GM12878 (cell line): ENCODE measurements around the gene TSPAN19. TPM values are rescaled to one million over a fixed set of nuclear protein-coding genes. Genes with fewer than 3 reads are reported as not detected.

ENCODE experiments used
- ATAC-seq: fragments of 200-7000 bp; cut with Tn5 transposase; 3 replicates; pipeline ENCODE4 v1.9.1; 2020; ENCODE audit warnings: mild to moderate bottlenecking, moderate library complexity
- BruUV-seq: library from RNA; stranded (reverse); fragments of 400-500 nt; replicated peaks from 2 replicates; lab custom pipeline; 2021; lab: Mats Ljungman, UMichigan
- CTCF ChIA-PET: fragments of 300-600 bp; sonication (Branson Sonifier 250); formaldehyde crosslinking; extraction: SDS; loops from one replicate; lab custom pipeline; 2021; ENCODE audit warnings: inconsistent platforms; lab: Yijun Ruan, JAX
- POLR2A ChIA-PET: fragments of 350-600 bp; formaldehyde crosslinking; extraction: SDS; loops from one replicate; lab custom pipeline; 2021; ENCODE audit warnings: inconsistent platforms; lab: Charles Lee
- RAD21 ChIA-PET: fragments of 300-600 bp; sonication (Branson Sonifier 250); formaldehyde crosslinking; loops from one replicate; lab custom pipeline; 2023; ENCODE audit warnings: antibody characterized with exemption; ENCODE audit not compliant: unreplicated experiment; lab: Charles Lee
- SMC1A ChIA-PET: fragments of 300-600 bp; sonication (Branson Sonifier 250); formaldehyde crosslinking; loops from one replicate; lab custom pipeline; 2023; ENCODE audit not compliant: unreplicated experiment, uncharacterized antibody; lab: Charles Lee
- DNase-seq: peaks from one replicate; pipeline ENCODE4 v3.0.0-alpha.2; 2011; ENCODE audit warnings: low read depth, low spot score
- FAIRE-seq: peaks from 3 replicates; lab custom pipeline; 2011; peaks lifted over from hg19 to GRCh38; lab: Jason Lieb, UNC
- H2AFZ ChIP-seq: 2 replicates; pipeline ENCODE4 v1.6.0; 2011; ENCODE audit warnings: low read depth, low read length, control low read depth; ENCODE audit not compliant: control insufficient read depth
- H3K27ac ChIP-seq: 2 replicates; pipeline ENCODE4 v1.5.1; 2011; ENCODE audit warnings: control low read depth; ENCODE audit not compliant: control insufficient read depth, insufficient read depth
- H3K27me3 ChIP-seq, 2 experiments: replicated peaks in 1 of 2; 2 replicates each; pipeline versions ENCODE4 v1.6.0 to v1.6.1; 2011; ENCODE audit warnings: low read length in 1 of 2; ENCODE audit not compliant: control insufficient read depth in 2 of 2, insufficient read depth in 2 of 2
- H3K36me3 ChIP-seq, 2 experiments: 2 replicates each; pipeline ENCODE4 v1.5.1; 2011; ENCODE audit warnings: low read length in 1 of 2; ENCODE audit not compliant: control insufficient read depth in 2 of 2, insufficient read depth in 2 of 2
- H3K4me1 ChIP-seq: 2 replicates; pipeline ENCODE4 v1.6.1; 2011; ENCODE audit warnings: mild to moderate bottlenecking, low read length, moderate library complexity, mixed read lengths; ENCODE audit not compliant: control insufficient read depth, insufficient read depth
- H3K4me2 ChIP-seq: 2 replicates; pipeline ENCODE4 v1.6.0; 2011; ENCODE audit warnings: control low read depth; ENCODE audit not compliant: control insufficient read depth, insufficient read depth
- H3K4me3 ChIP-seq: fragments of 200-600 bp; sonication (generic); 2 replicates; pipeline ENCODE4 v1.5.1; 2016
- H3K79me2 ChIP-seq: 2 replicates; pipeline ENCODE4 v1.6.0; 2011; ENCODE audit warnings: low read length; ENCODE audit not compliant: control insufficient read depth, insufficient read depth
- H3K9ac ChIP-seq: 2 replicates; pipeline ENCODE4 v1.8.0; 2011; ENCODE audit warnings: low read length, control low read depth, mixed read lengths; ENCODE audit not compliant: control insufficient read depth, insufficient read depth
- H3K9me3 ChIP-seq: replicated peaks from 3 replicates; pipeline ENCODE4 v1.5.1; 2011; ENCODE audit warnings: mild to moderate bottlenecking, low read length; ENCODE audit not compliant: control insufficient read depth, insufficient read depth
- H4K20me1 ChIP-seq: 2 replicates; pipeline ENCODE4 v1.6.0; 2011; ENCODE audit not compliant: control insufficient read depth, insufficient read depth
- CHD4 ChIP-seq: fragments of 200-600 bp; sonication (generic); IDR thresholded peaks from 2 replicates; pipeline ENCODE4 v1.6.1; 2016; ENCODE audit warnings: mild to moderate bottlenecking
- GATAD2B ChIP-seq: fragments of 450-650 bp; conservative IDR thresholded peaks from 2 replicates; pipeline ENCODE4 v1.6.1; 2017; ENCODE audit warnings: low read depth, mild to moderate bottlenecking, moderate library complexity
- HCFC1 ChIP-seq: fragments of 150-350 bp; IDR thresholded peaks from 2 replicates; pipeline ENCODE4 v1.6.1; 2014; ENCODE audit warnings: low read length
- NR2C2 ChIP-seq: IDR thresholded peaks from 2 replicates; pipeline ENCODE4 v1.6.1; 2011; ENCODE audit warnings: borderline replicate concordance, low read depth; ENCODE audit not compliant: control insufficient read depth, insufficient read length
- RAD21 ChIP-seq: IDR thresholded peaks from 2 replicates; pipeline ENCODE4 v1.6.1; 2011; ENCODE audit warnings: mild to moderate bottlenecking, low read depth, low read length, moderate library complexity; ENCODE audit not compliant: insufficient read depth
- SKIL ChIP-seq: fragments of 450-650 bp; IDR thresholded peaks from 2 replicates; pipeline ENCODE4 v1.6.1; 2017; ENCODE audit warnings: mild to moderate bottlenecking, low read depth, inconsistent platforms; ENCODE audit not compliant: poor library complexity, severe bottlenecking
- SMAD1 ChIP-seq: fragments of 450-650 bp; IDR thresholded peaks from 2 replicates; pipeline ENCODE4 v1.6.1; 2018; ENCODE audit warnings: mild to moderate bottlenecking, low read depth; ENCODE audit not compliant: partially characterized antibody
- STAT3 ChIP-seq: IDR thresholded peaks from 2 replicates; pipeline ENCODE4 v1.6.1; 2011; ENCODE audit warnings: low read depth, low read length, improper control_type of control experiment
- WGBS: methylation state at CpG from one replicate; pipeline ENCODE4 v1.1.6; 2016; ENCODE audit warnings: low lambda C conversion rate; ENCODE audit not compliant: insufficient replicate concordance, insufficient coverage; ENCODE audit errors: missing lambda C conversion rate; 5-methylcytosine and 5-hydroxymethylcytosine counted together
- in situ Hi-C: fragments of 300-500 bp; cut with MboI; formaldehyde crosslinking; loops from 9 replicates; pipeline ENCODE4 v1.14.3; 2018; ENCODE audit warnings: mixed read lengths
- intact Hi-C: fragments of 100-400 bp; cut with micrococcal nuclease; formaldehyde crosslinking; loops from one replicate; pipeline ENCODE4 v1.14.2; 2022; ENCODE audit not compliant: unreplicated experiment
- polyA plus RNA-seq, 11 experiments: library from polyadenylated mRNA; depleted of rRNA in 4 of 11; unstranded in 6 of 11; stranded (reverse) in 5 of 11; fragments of >200 nt; fragmentation: Nextera tagmentation in 4 of 11; fragmentation: Illumina TruSeq in 1 of 11; extraction: Ambion mirVana in 4 of 11; extraction: Trizol in 1 of 11; gene quantifications; 1 replicate in 1 of 11; 2 replicates in 10 of 11; pipeline versions ENCODE4 v1.2.1 to v1.2.3, GENCODE V29; 2011 to 2016; ENCODE audit warnings: inconsistent platforms in 2 of 11, missing spikeins in 2 of 11, low read depth in 1 of 11
- total RNA-seq, 4 experiments: library from RNA; depleted of rRNA in 3 of 4; stranded (reverse); fragments of >200 nt in 3 of 4; fragmentation: Illumina TruSeq in 1 of 4; extraction: Trizol in 1 of 4; gene quantifications; 2 replicates each; pipeline versions ENCODE4 v1.2.1 to v1.2.3, GENCODE V29; 2013 to 2021
- TF ChIP-seq, protein P1 (sequence below): IDR thresholded peaks from 2 replicates; pipeline ENCODE4 v1.6.1; 2012; ENCODE audit warnings: improper control_type of control experiment, low read depth, low read length; ENCODE audit not compliant: insufficient replicate concordance

TSPAN19 gene
- total and polyA plus RNA-seq, 10 of the 15 experiments (the other 5 are each of a cell fraction or from before 2014, with no cell fraction given), result not detected

GRCh38 chr12:85065837-85066482 is 29.9 kb upstream of the TSPAN19 start:
- no peaks in the 10 kb centered on the region for H3K4me1 ChIP-seq
- H2AFZ ChIP-seq, result no peak overlapping the region
- ChIA-PET CTCF (interaction anchor here (0.7 to 1.7 kb wide), 4 partner anchors 8 to 191 kb away, joined by 3 to 5 read pairs (median 3); no protein-coding TSS in a partner anchor), POLR2A (no interaction called here), SMC1A (no interaction called here), RAD21 (interaction anchor here (1.1 kb wide), 1 partner anchor 200 kb away, joined by 3 read pairs; no protein-coding TSS in a partner anchor)
- H3K36me3 ChIP-seq, result no peaks in the 10 kb centered on the region
- in situ Hi-C loops, result no loop called here
- no TSS peak for BruUV-seq
- intact Hi-C loops, result no loop called here
- H3K27ac ChIP-seq, result no peak overlapping the region
- TF ChIP-seq GATAD2B (no peak), STAT3 (no peak), NR2C2 (no peak), SMAD1 (no peak), RAD21 (no peak), HCFC1 (no peak), SKIL (no peak), CHD4 (no peak)
- TF ChIP-seq, protein P1, sequence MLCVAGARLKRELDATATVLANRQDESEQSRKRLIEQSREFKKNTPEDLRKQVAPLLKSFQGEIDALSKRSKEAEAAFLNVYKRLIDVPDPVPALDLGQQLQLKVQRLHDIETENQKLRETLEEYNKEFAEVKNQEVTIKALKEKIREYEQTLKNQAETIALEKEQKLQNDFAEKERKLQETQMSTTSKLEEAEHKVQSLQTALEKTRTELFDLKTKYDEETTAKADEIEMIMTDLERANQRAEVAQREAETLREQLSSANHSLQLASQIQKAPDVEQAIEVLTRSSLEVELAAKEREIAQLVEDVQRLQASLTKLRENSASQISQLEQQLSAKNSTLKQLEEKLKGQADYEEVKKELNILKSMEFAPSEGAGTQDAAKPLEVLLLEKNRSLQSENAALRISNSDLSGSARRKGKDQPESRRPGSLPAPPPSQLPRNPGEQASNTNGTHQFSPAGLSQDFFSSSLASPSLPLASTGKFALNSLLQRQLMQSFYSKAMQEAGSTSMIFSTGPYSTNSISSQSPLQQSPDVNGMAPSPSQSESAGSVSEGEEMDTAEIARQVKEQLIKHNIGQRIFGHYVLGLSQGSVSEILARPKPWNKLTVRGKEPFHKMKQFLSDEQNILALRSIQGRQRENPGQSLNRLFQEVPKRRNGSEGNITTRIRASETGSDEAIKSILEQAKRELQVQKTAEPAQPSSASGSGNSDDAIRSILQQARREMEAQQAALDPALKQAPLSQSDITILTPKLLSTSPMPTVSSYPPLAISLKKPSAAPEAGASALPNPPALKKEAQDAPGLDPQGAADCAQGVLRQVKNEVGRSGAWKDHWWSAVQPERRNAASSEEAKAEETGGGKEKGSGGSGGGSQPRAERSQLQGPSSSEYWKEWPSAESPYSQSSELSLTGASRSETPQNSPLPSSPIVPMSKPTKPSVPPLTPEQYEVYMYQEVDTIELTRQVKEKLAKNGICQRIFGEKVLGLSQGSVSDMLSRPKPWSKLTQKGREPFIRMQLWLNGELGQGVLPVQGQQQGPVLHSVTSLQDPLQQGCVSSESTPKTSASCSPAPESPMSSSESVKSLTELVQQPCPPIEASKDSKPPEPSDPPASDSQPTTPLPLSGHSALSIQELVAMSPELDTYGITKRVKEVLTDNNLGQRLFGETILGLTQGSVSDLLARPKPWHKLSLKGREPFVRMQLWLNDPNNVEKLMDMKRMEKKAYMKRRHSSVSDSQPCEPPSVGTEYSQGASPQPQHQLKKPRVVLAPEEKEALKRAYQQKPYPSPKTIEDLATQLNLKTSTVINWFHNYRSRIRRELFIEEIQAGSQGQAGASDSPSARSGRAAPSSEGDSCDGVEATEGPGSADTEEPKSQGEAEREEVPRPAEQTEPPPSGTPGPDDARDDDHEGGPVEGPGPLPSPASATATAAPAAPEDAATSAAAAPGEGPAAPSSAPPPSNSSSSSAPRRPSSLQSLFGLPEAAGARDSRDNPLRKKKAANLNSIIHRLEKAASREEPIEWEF, result no peak
- no peaks in the 10 kb centered on the region for H3K9me3 ChIP-seq
- H4K20me1 ChIP-seq, result no peaks in the 10 kb centered on the region
- no peaks in the 10 kb centered on the region for H3K79me2 ChIP-seq
- no peak for DNase-seq
- FAIRE-seq, result no peak
- 60% methylated on average over 3 of the region's 3 CpGs for WGBS
- H3K9ac ChIP-seq, result no peak overlapping the region
- ATAC-seq, result no peak
- no peak overlapping the region for H3K4me3 ChIP-seq
- no peak overlapping the region for H3K4me2 ChIP-seq
- H3K27me3 ChIP-seq, result no peaks in the 10 kb centered on the region
